ENCODE measurements around the gene SPSB3. TPM values are rescaled to one million over a fixed set of nuclear protein-coding genes. Genes with fewer than 3 reads are reported as not detected.
A peak's percentile ranks its signal among the peaks of the same experiment; 100 is the strongest.

SPSB3 gene
- total and polyA plus RNA-seq, 2 of the 4 experiments (the other 2 are of a cell fraction), result 9.1 to 30.8 TPM

DNA sequence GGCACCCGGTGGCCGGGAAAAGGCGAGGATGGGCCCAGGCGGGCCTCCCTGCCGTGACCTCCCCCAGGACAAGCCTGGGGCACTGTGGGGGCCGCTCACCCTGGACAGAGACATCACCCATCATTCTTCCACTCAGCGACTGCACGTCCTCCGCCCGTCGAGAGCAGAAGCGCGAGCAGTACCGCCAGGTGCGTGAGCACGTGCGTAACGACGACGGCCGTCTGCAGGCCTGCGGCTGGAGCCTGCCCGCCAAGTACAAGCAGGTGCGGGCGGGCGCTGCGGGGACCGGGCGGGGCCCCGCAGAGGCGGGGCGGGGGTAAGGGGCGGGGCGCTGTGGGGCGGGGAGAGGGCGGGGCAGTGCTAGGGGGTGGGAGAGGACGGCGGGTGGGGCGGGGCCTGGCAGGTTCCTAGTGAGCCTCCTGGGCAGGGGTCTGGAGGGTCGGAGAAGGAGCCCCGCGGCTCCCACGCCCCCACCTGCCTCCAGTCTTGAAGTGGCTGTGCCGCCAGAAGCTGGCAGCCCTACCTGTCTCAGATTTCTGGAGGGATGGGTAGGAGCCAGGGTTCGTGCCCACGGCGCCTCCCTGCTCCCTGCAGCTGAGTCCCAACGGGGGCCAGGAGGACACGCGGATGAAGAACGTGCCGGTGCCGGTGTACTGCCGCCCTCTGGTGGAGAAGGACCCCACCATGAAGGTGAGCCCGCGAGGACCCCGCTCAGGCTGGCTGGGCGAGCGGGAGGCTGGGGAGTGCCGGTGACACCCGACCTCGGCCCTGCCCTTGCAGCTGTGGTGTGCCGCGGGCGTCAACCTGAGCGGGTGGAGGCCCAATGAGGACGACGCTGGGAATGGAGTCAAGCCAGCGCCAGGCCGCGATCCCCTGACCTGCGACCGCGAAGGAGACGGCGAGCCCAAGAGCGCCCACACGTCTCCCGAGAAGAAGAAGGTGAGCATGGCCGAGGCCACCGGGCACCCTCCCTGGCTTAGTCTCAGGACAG, 18.6 kb downstream of the SPSB3 start:
- Histone ChIP-seq H2BK5ac (ENCODE audit: low read depth, low read length, poor library complexity, severe bottlenecking) (no peak overlapping the region), H3K23ac (ENCODE audit: low read depth, low read length) (no peak overlapping the region), H3K9ac (ENCODE audit: low read depth, low read length) (no peak overlapping the region), H4K91ac (ENCODE audit: insufficient read depth, low read depth, low read length) (no peak overlapping the region), H4K8ac (ENCODE audit: low read depth in 2 of 2, low read length in 2 of 2) (no peak overlapping the region), H3K56ac (ENCODE audit: extremely low read depth, insufficient read depth, low read length) (no peak overlapping the region), H3K4me2 (ENCODE audit: low read depth, low read length) (no peak overlapping the region), H2AK5ac (ENCODE audit: low read depth, low read length) (no peak overlapping the region), H3K9me3 (ENCODE audit: control insufficient read depth, insufficient read depth, low read length) (no peaks in the 10 kb centered on the region), H3K27me3 (ENCODE audit: control insufficient read depth, insufficient read depth, low read length) (no peaks in the 10 kb centered on the region), H2BK120ac (ENCODE audit: low read depth, low read length) (no peak overlapping the region), H3K14ac (replicated peaks; ENCODE audit: low read depth, low read length) (no peak overlapping the region), H2AK9ac (replicated peaks; ENCODE audit: low read depth, low read length, poor library complexity) (no peak overlapping the region), H2BK15ac (ENCODE audit: low read depth, low read length) (no peak overlapping the region), H2BK20ac (ENCODE audit: low read depth, low read length) (no peak overlapping the region), H3K27ac (ENCODE audit: insufficient read depth, low read length) (no peak overlapping the region), H3K4me3 (ENCODE audit: insufficient read depth, low read depth, low read length) (no peak overlapping the region), H2AFZ (replicated peaks; ENCODE audit: low read length, poor library complexity) (no peak overlapping the region), H3K9me1 (ENCODE audit: insufficient read depth, low read length) (no peaks in the 10 kb centered on the region), H4K20me1 (ENCODE audit: insufficient read depth, low read length) (no peaks in the 10 kb centered on the region; the same call in 1 of the 2 replicates), H3K36me3 (ENCODE audit: control insufficient read depth, insufficient read depth, low read length) (peaks cover 83% of the 10 kb centered on the region), H3K4ac (ENCODE audit: low read depth, low read length) (no peak overlapping the region), H3K79me1 (ENCODE audit: low read depth in 1 of 2, low read length in 2 of 2) (no peaks in the 10 kb centered on the region), H3K4me1 (ENCODE audit: control insufficient read depth, insufficient read depth, low read length) (no peaks in the 10 kb centered on the region), H4K5ac (ENCODE audit: low read depth, low read length) (no peak overlapping the region), H3K18ac (ENCODE audit: low read depth, low read length) (no peak overlapping the region)
- dilution Hi-C loops (cut with HindIII; ENCODE audit: low sequenced_read_pairs, unreplicated experiment) (no loop called here), in situ Hi-C loops (cut with MboI; ENCODE audit: low sequenced_read_pairs) (loop anchor here (5.0 kb wide), 1 partner anchor 52 kb away; no protein-coding TSS in a partner anchor), intact Hi-C loops (cut with micrococcal nuclease) (no loop called here)
- 63% methylated on average over 18 of the region's 81 CpGs; no CpG with 5 or more reads in 1 of the 2 experiments for WGBS, 2 experiments (ENCODE audit: extremely low coverage in 2 of 2, insufficient read length in 1 of 2)
- no TSS peak for BruUV-seq (replicated peaks)
- DNase-seq, result no peak
- ATAC-seq (ENCODE audit: low read depth), result no peak
- CTCF ChIA-PET, result interaction anchor here (1.3 kb wide), 1 partner anchor 51 kb away, joined by 4 read pairs; no protein-coding TSS in a partner anchor
- POLR2A ChIA-PET (ENCODE audit: unreplicated experiment), result no interaction called here
- TF ChIP-seq, protein P1, sequence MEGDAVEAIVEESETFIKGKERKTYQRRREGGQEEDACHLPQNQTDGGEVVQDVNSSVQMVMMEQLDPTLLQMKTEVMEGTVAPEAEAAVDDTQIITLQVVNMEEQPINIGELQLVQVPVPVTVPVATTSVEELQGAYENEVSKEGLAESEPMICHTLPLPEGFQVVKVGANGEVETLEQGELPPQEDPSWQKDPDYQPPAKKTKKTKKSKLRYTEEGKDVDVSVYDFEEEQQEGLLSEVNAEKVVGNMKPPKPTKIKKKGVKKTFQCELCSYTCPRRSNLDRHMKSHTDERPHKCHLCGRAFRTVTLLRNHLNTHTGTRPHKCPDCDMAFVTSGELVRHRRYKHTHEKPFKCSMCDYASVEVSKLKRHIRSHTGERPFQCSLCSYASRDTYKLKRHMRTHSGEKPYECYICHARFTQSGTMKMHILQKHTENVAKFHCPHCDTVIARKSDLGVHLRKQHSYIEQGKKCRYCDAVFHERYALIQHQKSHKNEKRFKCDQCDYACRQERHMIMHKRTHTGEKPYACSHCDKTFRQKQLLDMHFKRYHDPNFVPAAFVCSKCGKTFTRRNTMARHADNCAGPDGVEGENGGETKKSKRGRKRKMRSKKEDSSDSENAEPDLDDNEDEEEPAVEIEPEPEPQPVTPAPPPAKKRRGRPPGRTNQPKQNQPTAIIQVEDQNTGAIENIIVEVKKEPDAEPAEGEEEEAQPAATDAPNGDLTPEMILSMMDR (conservative IDR thresholded peaks at IDR 0.05; ENCODE audit: low read depth, low read length), result peak; percentile 27; the same call in 1 of the 2 replicates
- no peak for TF ChIP-seq MAZ (IDR thresholded peaks at IDR 0.05; ENCODE audit: borderline replicate concordance, low read depth, low read length)
- TF ChIP-seq CHD1 (IDR thresholded peaks at IDR 0.05; ENCODE audit: low read depth, low read length), result no peak
- no peak for TF ChIP-seq RCOR1 (IDR thresholded peaks at IDR 0.05; ENCODE audit: insufficient replicate concordance, low read length)
- no peak for TF ChIP-seq BHLHE40 (IDR thresholded peaks at IDR 0.05; ENCODE audit: low read depth, low read length)
- TF ChIP-seq RFX5 (IDR thresholded peaks at IDR 0.05; ENCODE audit: low read depth, low read length), result no peak
- no peak for TF ChIP-seq MXI1 (IDR thresholded peaks at IDR 0.05; ENCODE audit: borderline replicate concordance, low read depth, low read length)
- no peak for TF ChIP-seq NFE2L2 (IDR thresholded peaks at IDR 0.05; ENCODE audit: low read depth, low read length)
- TF ChIP-seq POLR2A (IDR thresholded peaks at IDR 0.05; ENCODE audit: low read depth, low read length), result no peak
- no peak for TF ChIP-seq MAFK (IDR thresholded peaks at IDR 0.05; ENCODE audit: low read depth, low read length)
- TF ChIP-seq SMC3 (IDR thresholded peaks at IDR 0.05; ENCODE audit: low read depth, low read length), result no peak
- TF ChIP-seq FOS (IDR thresholded peaks at IDR 0.05; ENCODE audit: low read depth, low read length), result no peak
- TF ChIP-seq, protein P2, sequence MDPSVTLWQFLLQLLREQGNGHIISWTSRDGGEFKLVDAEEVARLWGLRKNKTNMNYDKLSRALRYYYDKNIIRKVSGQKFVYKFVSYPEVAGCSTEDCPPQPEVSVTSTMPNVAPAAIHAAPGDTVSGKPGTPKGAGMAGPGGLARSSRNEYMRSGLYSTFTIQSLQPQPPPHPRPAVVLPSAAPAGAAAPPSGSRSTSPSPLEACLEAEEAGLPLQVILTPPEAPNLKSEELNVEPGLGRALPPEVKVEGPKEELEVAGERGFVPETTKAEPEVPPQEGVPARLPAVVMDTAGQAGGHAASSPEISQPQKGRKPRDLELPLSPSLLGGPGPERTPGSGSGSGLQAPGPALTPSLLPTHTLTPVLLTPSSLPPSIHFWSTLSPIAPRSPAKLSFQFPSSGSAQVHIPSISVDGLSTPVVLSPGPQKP (IDR thresholded peaks at IDR 0.05; ENCODE audit: borderline replicate concordance, low read depth, low read length), result no peak
- no peak for TF ChIP-seq CEBPB (IDR thresholded peaks at IDR 0.05; ENCODE audit: low read depth, low read length)
- peak; percentile 37 for TF ChIP-seq RAD21 (IDR thresholded peaks at IDR 0.05; ENCODE audit: low read length)

All from IMR-90 (cell line).